Astrocyte of the spinal cord (primary cell): ENCODE measurements around the gene FAM89B.

Source experiments
- DNase-seq: peaks from one replicate; pipeline ENCODE4 v3.0.0; 2011; ENCODE audit warnings: low read depth, low spot score
- H3K4me3 ChIP-seq: 2 replicates; pipeline ENCODE4 v1.5.1; 2011; ENCODE audit warnings: low read depth, mild to moderate bottlenecking, low read length, moderate library complexity
- in situ Hi-C: cut with HindIII; loops from 2 replicates; pipeline ENCODE4 v1.10.0; 2017; ENCODE audit warnings: low sequenced_read_pairs
- TF ChIP-seq, protein P1 (sequence below): IDR thresholded peaks from 2 replicates; pipeline ENCODE4 v1.5.1; 2012; ENCODE audit warnings: low read depth, mild to moderate bottlenecking, low read length, inconsistent platforms

Gene FAM89B

DNA sequence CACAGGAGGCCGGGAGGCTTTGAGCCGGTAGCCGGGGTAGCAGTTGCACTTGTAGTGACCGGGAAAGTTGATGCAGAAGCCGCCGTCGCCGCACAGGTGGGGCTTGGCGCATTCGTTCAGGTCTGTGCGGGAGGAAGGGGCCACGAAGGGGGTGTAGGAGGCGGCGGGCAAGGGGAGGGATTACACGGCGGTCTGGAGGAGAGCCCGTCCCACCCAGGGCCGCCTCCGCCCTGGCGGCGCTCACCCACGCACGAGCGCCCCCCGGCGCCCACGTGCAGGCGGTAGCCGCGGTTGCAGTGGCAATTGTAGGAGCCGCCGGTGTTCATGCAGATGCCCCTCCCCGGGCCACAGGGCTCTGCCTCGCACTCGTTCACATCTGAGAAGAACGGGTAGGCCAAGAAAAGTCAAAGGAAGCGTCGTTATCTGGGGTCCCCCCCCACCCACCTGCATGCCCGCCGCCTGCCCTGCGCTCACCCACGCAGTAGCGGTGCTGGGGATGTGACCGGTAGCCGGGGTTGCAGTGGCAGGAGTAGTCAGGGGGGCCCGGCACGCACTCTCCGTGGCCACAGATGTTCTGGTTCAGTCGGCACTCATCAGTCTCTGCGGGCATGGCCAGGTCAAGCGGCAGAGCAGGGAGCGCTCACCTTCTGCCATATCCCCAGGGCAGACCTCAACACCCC lies 24.8 kb upstream of the FAM89B start:
- no peak for DNase-seq
- TF ChIP-seq, protein P1, sequence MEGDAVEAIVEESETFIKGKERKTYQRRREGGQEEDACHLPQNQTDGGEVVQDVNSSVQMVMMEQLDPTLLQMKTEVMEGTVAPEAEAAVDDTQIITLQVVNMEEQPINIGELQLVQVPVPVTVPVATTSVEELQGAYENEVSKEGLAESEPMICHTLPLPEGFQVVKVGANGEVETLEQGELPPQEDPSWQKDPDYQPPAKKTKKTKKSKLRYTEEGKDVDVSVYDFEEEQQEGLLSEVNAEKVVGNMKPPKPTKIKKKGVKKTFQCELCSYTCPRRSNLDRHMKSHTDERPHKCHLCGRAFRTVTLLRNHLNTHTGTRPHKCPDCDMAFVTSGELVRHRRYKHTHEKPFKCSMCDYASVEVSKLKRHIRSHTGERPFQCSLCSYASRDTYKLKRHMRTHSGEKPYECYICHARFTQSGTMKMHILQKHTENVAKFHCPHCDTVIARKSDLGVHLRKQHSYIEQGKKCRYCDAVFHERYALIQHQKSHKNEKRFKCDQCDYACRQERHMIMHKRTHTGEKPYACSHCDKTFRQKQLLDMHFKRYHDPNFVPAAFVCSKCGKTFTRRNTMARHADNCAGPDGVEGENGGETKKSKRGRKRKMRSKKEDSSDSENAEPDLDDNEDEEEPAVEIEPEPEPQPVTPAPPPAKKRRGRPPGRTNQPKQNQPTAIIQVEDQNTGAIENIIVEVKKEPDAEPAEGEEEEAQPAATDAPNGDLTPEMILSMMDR: no peak
- H3K4me3 ChIP-seq: no peak overlapping the region
- in situ Hi-C loops: no loop called here

DNA sequence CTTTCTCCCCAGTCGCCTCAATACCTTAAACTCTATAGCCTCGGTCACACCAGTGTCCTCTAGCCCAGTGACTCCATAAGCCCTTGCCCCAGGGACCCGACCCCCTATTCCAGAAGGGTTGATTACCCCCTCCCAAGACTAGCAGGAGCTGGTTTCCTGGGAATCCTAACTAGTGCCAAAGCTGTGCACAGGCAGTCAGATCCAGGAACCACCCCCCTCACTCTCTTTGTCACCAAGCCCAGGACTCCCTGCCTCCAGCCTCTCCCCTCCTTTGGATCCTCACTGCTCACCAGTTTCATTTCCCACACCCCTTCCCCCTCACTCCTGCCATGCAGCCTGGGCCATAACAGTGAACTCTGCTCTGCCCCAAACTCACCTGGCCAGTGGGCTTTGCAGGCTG lies 23.9 kb upstream of the FAM89B start:
- DNase-seq: no peak
- H3K4me3 ChIP-seq: no peak overlapping the region
- in situ Hi-C loops: no loop called here

DNA sequence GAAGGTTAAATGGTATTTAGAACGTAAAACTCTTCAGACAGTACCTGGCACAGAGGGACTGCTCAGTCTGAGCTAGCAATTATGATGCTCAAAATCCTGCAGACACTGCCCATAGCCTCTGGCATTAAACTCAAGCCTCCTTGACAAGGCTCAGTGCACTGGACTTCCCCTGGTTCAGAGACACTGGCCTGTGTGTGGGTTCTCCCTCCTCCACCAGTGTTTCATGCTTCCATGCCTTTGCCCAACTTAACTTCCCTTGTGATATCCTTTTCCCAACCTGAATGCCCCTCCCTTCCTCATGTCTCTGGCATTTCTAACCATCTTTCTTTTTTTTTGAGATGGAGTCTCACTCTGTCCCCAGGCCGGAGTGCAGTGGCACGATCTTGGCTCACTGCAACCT lies 23.2 kb upstream of the FAM89B start:
- H3K4me3 ChIP-seq: no peak overlapping the region
- TF ChIP-seq, protein P1: no peak
- in situ Hi-C loops: no loop called here
- DNase-seq: no peak

More for the DNA sequence above, 23.9 kb upstream of the FAM89B start:
- TF ChIP-seq, protein P1: no peak

DNA sequence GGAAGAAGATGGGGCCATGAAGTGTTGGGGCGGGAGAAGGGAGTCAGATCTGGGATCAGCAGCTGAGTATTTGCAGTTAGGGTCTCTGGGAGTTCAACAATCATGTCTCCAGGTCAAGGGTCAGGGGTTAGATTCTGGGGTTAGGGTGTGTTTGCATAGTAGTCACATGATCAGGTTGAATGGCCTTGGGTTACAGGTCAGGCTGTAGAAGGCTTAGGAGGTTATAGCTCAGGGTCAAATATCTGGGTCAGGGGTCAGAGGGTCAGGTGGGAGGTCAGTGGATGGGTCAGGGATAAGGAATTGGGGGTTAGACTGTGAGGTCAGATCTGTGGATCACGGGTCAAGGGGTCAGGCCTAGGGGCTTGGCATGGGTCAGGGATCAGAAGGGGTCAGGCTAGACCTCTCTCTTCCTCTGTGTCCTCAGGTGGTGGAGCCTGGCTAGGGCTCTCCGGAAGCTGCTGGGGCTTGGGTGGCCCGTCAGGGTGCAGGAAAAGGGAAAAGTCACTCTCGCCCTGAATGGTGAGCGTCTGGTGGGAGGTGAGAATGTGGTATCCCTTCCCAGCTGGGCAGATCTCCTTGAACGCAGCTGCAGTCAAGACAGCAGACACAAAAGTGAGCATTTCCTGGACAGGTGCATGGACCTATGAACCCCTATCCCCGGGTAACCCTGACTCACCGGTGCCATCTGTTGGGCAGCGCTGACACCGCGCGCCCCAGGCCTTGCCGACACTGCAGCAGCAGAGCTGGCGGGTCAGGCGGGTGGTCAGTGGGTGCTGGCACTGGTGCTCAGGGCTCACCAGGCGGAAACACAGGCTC lies 20.6 kb upstream of the FAM89B start:
- DNase-seq: no peak
- H3K4me3 ChIP-seq: no peak overlapping the region
- TF ChIP-seq, protein P1: peak; percentile 45
- in situ Hi-C loops: no loop called here

DNA sequence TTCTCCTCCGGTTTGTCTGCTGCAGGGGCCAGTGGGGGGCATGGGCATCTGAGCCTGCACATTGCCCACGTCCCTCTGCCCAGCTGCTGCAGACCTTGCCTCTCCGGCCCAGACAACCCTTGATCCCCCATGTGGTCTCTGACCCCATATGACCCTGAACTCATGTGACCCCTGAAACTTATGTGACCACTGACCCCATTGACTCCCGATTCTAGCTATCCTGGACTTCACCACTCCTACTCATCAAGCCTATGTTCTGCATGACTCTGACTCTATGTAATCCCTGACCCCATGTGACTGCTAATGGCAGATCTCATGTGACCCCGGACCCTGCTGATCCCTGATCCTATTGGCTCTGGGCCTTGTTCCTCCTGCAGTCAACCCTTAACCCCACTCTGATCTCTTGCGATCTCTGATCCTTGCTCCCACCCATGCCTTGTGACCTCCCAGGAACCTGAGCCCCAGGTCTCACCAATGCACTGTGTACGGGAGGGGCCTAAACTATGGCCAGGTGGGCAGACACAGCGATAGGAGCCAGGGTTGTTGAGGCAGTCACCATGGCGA lies 19.9 kb upstream of the FAM89B start:
- in situ Hi-C loops: no loop called here
- DNase-seq: no peak
- TF ChIP-seq, protein P1: no peak
- no peak overlapping the region for H3K4me3 ChIP-seq

DNA sequence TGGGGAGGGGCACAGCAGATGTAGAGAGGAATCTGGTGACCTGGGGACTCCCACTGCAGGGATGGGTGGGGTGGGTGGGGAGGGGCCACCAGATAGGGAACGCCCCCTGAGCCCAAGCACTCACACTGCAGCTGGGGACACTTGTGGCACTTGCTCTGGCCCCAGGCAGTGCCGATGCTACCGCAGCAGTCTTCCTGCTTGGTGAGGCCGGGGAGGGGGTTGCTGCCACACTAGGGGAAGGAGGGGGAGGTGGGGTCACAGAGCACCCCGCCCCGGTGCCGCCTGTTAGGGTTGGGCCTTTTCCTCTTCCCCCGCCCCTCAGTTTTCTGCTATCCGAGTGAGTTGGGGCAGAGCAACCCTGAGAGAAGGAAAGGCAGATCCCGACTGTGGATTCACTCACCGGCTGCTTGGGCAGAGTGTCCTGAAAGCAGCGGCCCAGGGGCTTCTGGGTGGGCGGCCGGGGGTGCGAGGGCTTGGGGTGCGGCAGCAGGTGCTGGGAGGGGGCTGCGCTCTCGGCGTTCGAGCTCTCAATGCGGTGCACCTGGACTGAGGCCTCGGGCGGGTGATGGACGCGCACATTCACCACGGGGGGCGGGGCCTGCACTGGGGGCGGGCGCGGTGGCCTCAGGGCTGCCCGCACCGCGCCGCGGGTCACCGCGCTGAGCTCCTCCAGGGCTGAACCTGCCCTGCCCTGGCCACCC lies 18.9 kb upstream of the FAM89B start:
- TF ChIP-seq, protein P1: no peak
- H3K4me3 ChIP-seq: no peak overlapping the region
- in situ Hi-C loops: no loop called here
- DNase-seq: no peak
